HG03354 (cell line): ENCODE measurements around the gene CD83.

Experiments used
- ATAC-seq: cut with Tn5 transposase; IDR thresholded peaks from one replicate; pipeline ENCODE4 v1.9.1; 2021; ENCODE audit warnings: mild to moderate bottlenecking; ENCODE audit not compliant: unreplicated experiment, poor library complexity, severe bottlenecking

CD83 gene

DNA sequence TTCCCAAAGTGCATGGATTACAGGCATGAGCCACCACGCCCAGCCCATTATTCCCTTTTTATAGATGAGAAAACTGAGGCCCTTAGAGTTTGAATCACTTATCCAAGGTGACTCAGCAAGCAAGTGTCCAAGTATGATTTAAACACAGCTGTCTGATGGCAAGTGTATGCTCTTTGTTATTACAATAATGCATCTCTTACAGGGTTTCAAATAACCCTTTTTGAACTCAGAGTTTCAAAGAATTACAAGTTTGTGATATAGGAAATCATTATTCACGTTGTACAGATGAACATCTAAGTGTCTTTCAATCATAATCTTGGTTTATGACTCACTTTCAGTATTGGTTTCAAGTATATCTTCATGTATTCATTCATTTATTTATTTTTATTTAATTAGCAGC lies 63.0 kb downstream of the CD83 start:
- ATAC-seq = no peak

- no peak for ATAC-seq
Observed at GRCh38 chr6:14182916-14183315, 65.3 kb downstream of the CD83 start.
